ENCODE data around the gene CDH4. TPM values are rescaled to one million over a fixed set of nuclear protein-coding genes. Genes with fewer than 3 reads are reported as not detected.

Gene CDH4
- total and polyA plus RNA-seq, 2 of the 8 experiments (the other 6 are each of a cell fraction or from before 2014, with no cell fraction given): 4.3 to 7.9 TPM

DNA sequence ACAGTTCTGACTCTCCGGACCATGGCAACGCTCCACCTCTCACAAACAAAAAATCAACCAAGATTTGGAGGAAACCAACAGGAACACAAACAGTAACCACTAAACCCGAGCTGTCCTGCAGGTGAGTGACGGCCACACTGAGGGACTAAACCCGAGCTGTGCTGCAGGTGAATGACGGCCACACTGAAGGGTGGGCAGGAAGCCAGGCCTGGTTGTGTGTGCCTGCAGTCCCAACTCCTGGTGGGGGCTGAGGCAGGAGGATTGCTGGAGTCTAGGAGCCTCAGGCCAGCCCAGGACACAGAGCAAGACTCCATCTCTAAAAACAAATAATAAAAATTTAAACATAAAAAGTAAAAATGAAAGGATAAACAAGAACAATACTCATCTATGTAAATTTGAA lies 733.0 kb downstream of the CDH4 start:
- FAIRE-seq: no peak
- Histone ChIP-seq H3K4me3 (ENCODE audit: extremely low read depth in 1 of 4, insufficient read depth in 2 of 4, low read depth in 3 of 4, low read length in 4 of 4) (no peak overlapping the region), H2BK20ac (ENCODE audit: low read length) (no peak overlapping the region), H2BK15ac (ENCODE audit: low read length) (no peak overlapping the region), H3K18ac (ENCODE audit: extremely low read depth, low read length) (no peak overlapping the region), H3K4me2 (ENCODE audit: insufficient read depth in 1 of 2, low read depth in 2 of 2, low read length in 2 of 2) (no peak overlapping the region), H3K27me3 (replicated peaks in 1 of 4; ENCODE audit: control insufficient read depth in 3 of 4, extremely low read depth in 1 of 4, insufficient read depth in 3 of 4, low read length in 3 of 4) (no peaks in the 10 kb centered on the region; a peak in 1 of 7 replicates), H3K9ac (replicated peaks in 1 of 4; ENCODE audit: extremely low read depth in 1 of 4, low read depth in 3 of 4, low read length in 3 of 4) (no peak overlapping the region), H3K14ac (ENCODE audit: insufficient read length) (no peak overlapping the region), H3K36me3 (ENCODE audit: control insufficient read depth in 2 of 4, insufficient read depth in 4 of 4, low read length in 3 of 4) (peaks cover 0 to 14% (median 4%) of the 10 kb centered on the region in 4 experiments; a peak in 4 of 8 replicates), H2AFZ (ENCODE audit: low read length) (no peak overlapping the region), H3K23me2 (ENCODE audit: low read depth, low read length) (peaks cover 11% of the 10 kb centered on the region; the same call in 1 of the 2 replicates), H2AK5ac (ENCODE audit: low read depth, low read length) (no peak overlapping the region), H4K20me1 (replicated peaks in 1 of 2; ENCODE audit: control insufficient read depth in 1 of 2, insufficient read depth in 2 of 2, low read length in 2 of 2) (peaks cover 0 to 11% of the 10 kb centered on the region in 2 experiments), H3K79me1 (ENCODE audit: low read depth, low read length) (peaks cover 5% of the 10 kb centered on the region; the same call in 1 of the 2 replicates), H3K27ac (ENCODE audit: low read depth, low read length) (no peak overlapping the region), H4K91ac (replicated peaks; ENCODE audit: insufficient read length, low read length) (no peak overlapping the region), H3K23ac (ENCODE audit: insufficient read length) (no peak overlapping the region), H2BK5ac (ENCODE audit: low read depth, low read length) (no peak overlapping the region), H3K4ac (replicated peaks; ENCODE audit: insufficient read length, low read depth, low read length) (no peak overlapping the region), H2BK12ac (ENCODE audit: low read depth, low read length) (no peak overlapping the region), H2BK120ac (replicated peaks; ENCODE audit: low read depth, low read length) (no peak overlapping the region), H3K79me2 (ENCODE audit: control insufficient read depth in 1 of 2, insufficient read depth in 2 of 2, low read length in 2 of 2) (peaks cover 0 to 2% of the 10 kb centered on the region in 2 experiments; a peak in 2 of 4 replicates), H3K9me3 (ENCODE audit: insufficient read depth in 2 of 2, low read depth in 1 of 2, low read length in 1 of 2) (peaks cover 0 to 2% of the 10 kb centered on the region in 2 experiments; a peak in 1 of 4 replicates), H3K4me1 (replicated peaks in 1 of 4; ENCODE audit: control insufficient read depth in 3 of 4, insufficient read depth in 4 of 4, low read length in 3 of 4) (no peaks in the 10 kb centered on the region; a peak in 1 of 7 replicates), H3K56ac (replicated peaks; ENCODE audit: insufficient read length, low read depth, low read length) (no peak overlapping the region), H4K5ac (ENCODE audit: insufficient read length, low read depth, low read length) (no peak overlapping the region), H4K8ac (ENCODE audit: extremely low read depth, insufficient read depth, low read length) (no peak overlapping the region)
- POLR2A ChIA-PET (ENCODE audit: partially characterized antibody): interaction anchor here (0.6 to 0.7 kb wide), 2 partner anchors 154 to 752 kb away, joined by 3 read pairs; no protein-coding TSS in a partner anchor
- CTCF ChIA-PET (ENCODE audit: partially characterized antibody): interaction anchor here (1.1 kb wide), 1 partner anchor 171 kb away, joined by 3 read pairs; no protein-coding TSS in a partner anchor
- DNase-seq (ENCODE audit: low read depth in 1 of 2, low spot score in 2 of 2): no peak
- 91% methylated on average over 6 of the region's 6 CpGs; no CpG with 5 or more reads in 1 of the 2 experiments for WGBS, 2 experiments (ENCODE audit: extremely low coverage in 1 of 2, insufficient coverage in 1 of 2, insufficient read length in 1 of 2, insufficient replicate concordance in 2 of 2, low coverage in 1 of 2, low lambda C conversion rate in 2 of 2, missing lambda C conversion rate in 1 of 2)
- TF ChIP-seq BACH1 (IDR thresholded peaks at IDR 0.05; ENCODE audit: low read length): no peak
- TF ChIP-seq, protein P1, sequence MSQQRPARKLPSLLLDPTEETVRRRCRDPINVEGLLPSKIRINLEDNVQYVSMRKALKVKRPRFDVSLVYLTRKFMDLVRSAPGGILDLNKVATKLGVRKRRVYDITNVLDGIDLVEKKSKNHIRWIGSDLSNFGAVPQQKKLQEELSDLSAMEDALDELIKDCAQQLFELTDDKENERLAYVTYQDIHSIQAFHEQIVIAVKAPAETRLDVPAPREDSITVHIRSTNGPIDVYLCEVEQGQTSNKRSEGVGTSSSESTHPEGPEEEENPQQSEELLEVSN (IDR thresholded peaks at IDR 0.05): no peak
- no peak for TF ChIP-seq CBX8 (IDR thresholded peaks at IDR 0.05; ENCODE audit: borderline replicate concordance, low read depth, low read length)
- no peak for TF ChIP-seq ASH2L (IDR thresholded peaks at IDR 0.05; ENCODE audit: low read length)
- TF ChIP-seq, protein P2, sequence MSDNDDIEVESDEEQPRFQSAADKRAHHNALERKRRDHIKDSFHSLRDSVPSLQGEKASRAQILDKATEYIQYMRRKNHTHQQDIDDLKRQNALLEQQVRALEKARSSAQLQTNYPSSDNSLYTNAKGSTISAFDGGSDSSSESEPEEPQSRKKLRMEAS (IDR thresholded peaks at IDR 0.05): no peak
- TF ChIP-seq CBX5 (IDR thresholded peaks at IDR 0.05; ENCODE audit: low read depth, low read length): no peak
- TF ChIP-seq KDM1A (IDR thresholded peaks at IDR 0.05; ENCODE audit: borderline replicate concordance, low read length): no peak
- no peak for TF ChIP-seq SIRT6 (IDR thresholded peaks at IDR 0.05; ENCODE audit: low read length)
- TF ChIP-seq, protein P3, sequence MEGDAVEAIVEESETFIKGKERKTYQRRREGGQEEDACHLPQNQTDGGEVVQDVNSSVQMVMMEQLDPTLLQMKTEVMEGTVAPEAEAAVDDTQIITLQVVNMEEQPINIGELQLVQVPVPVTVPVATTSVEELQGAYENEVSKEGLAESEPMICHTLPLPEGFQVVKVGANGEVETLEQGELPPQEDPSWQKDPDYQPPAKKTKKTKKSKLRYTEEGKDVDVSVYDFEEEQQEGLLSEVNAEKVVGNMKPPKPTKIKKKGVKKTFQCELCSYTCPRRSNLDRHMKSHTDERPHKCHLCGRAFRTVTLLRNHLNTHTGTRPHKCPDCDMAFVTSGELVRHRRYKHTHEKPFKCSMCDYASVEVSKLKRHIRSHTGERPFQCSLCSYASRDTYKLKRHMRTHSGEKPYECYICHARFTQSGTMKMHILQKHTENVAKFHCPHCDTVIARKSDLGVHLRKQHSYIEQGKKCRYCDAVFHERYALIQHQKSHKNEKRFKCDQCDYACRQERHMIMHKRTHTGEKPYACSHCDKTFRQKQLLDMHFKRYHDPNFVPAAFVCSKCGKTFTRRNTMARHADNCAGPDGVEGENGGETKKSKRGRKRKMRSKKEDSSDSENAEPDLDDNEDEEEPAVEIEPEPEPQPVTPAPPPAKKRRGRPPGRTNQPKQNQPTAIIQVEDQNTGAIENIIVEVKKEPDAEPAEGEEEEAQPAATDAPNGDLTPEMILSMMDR (IDR thresholded peaks at IDR 0.05; ENCODE audit: control extremely low read depth in 1 of 3, insufficient read depth in 1 of 3, low read depth in 1 of 3, low read length in 3 of 3): no peak

Data from H1 (cell line).